DMS53 treated with DMSO at 0.1 percent for 48 hours (cell line): ENCODE measurements around the gene LRRC74B.
"Not testable (repeated sequence)": the region's sequence is repeated elsewhere in the genome, so short reads cannot be mapped to it uniquely, and the experiment has no call there.

Experiments used
- DNase-seq: peaks from one replicate; lab custom pipeline; 2025; ENCODE audit not compliant: unreplicated experiment; lab: John Stamatoyannopoulos, UW

Gene LRRC74B

GRCh38 chr22:21032037-21032867 is 13.5 kb upstream of the LRRC74B start, which contains the start of gene SLC7A4:
Gene SLC7A4 (minus strand): TSS chr22:21032561. CDS start chr22:21031812, 749 bp downstream.
- no peak for DNase-seq

- no peak for DNase-seq
Measured at GRCh38 chr22:21032868-21033688, 12.7 kb upstream of the LRRC74B start.

DNA sequence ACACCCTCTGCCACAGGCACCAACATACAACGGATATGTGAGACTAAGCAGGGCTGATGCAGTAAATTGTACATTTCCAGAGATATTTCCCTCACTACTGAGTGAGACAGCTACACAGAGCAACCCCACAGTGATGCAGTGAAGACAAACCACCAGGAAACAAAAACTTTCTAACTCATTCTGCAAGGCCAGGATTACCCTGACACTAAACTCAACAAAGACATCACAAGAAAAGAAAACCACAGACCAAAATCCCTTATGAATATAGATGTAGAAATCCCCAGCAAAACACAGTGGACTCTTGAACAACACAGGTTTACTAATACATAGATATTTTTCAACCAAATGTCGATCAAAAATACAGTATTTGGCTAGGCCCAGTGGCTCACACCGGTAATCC is 11.9 kb upstream of the LRRC74B start:
- no peak for DNase-seq

GRCh38 chr22:21034989-21035388 is 10.8 kb upstream of the LRRC74B start:
- no peak for DNase-seq

- DNase-seq = no peak
Measured at GRCh38 chr22:21038405-21038804, 7.3 kb upstream of the LRRC74B start.

- not testable (repeated sequence) for DNase-seq
Measured at GRCh38 chr22:21039158-21039557, 6.6 kb upstream of the LRRC74B start.

DNA sequence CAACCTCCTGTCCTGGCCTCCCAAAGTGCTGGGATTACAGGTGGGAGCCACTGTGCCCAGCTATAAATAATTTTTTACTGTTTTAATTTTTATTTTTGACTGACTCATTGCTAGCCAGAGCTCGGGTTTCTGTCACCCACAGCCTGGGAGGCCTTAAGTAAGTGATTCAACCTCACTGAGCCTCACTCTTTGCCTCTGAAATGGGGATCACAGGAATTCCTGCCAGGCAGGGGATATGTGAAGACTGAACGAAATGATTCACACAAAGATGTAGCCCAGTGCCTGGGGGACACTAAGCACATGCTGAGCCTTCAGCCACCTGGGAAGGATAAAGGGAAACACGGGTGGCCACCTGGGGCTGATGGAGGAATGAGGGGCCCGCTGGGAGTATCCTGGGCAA is 3.8 kb upstream of the LRRC74B start:
- no peak for DNase-seq

DNA sequence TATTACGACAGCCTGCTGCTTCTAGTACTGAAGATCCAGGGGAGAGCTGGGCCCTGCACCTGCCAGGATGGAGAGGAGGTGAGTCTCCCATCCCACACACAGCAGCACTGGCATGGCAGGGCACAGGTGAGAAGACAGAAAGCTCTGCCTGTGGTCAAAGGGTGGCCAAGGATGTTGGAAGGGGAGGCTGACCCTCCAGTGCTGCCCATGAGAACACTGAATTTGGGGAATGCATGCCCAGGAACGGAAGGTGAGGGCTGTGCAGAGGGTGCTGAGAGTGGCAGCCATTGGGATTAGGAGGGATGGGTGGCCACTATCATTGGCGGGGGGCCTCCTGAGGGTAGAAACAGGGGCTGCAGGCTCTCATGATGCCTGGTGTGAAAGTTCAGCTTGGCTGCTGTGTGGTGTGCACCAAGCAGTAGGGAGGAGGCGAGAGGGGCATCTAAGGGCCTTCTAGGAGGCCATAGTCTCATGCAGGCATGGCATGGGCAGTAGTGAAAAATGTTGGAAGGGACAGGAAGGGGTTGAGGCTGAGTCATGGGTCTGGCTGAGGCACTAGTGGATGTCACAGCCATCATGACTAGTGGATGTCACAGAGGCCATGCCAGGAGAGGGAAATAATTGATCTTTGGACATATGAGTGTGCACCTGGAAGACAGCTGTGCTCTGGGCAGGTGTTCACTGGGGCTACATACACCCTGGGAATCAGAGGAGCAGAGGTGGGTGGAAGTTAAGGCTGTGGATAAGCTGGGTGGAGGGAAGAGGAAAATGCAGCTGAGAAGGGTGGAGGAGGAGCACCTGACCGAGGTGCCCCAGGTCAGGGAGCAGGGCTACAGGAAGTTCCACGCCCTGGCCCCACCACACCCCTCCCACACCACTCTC is 2.5 kb upstream of the LRRC74B start:
- DNase-seq = peak; percentile 33

DNA sequence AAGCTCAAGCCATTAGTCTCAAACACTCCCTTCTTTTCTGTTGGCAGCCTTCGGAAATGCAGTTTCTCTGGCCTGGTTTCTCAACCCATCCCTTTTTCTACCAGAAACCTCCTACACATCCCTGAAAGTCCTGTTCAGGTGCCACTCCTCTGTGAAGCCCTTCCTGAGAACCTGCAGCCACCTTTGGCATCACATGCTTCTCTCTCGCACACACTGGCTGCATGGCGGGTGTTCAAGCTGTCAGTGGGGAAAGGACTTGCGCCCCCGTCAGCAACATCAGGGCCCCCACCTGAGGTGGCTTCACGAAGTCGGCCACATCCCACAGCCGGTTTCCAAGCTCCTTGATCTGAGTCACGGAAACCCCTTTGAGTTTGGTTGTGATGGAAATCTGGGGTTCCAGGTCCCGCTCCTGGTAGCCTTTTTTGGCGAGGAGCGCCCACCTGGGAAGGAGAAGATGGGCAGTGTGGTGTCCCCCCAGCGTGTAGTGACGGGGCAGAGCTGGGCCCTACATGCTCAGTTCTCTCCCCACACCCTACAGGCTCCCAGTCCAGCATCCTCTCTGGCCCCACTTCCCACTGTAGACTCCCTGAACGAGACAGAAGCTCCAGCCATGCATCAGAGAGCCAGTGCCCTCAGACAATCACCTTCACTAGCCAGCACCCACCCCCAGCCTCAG is 1.7 kb upstream of the LRRC74B start:
- no peak for DNase-seq

GRCh38 chr22:21044931-21045584 is 688 bp upstream of the LRRC74B start:
- DNase-seq = no peak

DNA sequence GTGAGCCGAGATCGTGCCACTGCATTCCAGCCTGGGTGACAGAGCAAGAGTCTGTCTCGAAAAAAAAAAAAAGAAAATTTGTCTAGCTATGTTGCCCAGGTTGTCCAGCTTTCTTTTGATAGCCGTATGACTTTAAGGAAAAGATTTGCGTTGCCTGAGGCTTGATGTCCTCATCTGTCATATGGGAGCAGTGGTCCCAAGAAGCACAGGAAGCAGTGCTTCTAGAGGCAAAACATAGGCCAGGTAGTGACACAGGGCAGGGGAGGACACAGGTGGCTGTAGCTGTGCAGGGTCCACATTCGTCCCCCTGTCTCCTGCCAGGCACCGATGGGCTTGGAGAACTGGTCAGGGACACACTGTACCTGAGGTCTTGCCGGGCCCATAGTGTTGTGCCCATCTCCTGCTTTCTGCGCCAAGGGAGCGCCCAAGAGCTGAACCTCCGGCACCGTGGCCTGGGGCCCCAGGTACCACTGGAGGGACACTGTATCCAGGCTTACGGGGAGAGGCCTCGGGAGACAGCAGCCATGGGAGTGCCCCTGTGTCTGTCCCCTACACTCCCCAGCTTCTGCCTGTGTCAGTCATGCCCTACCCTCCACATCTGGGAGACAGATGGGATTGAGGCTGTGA is 1.4 kb downstream of the LRRC74B start:
- no peak for DNase-seq

- peak; percentile 22 for DNase-seq
Measured at GRCh38 chr22:21047730-21048129, 2.0 kb downstream of the LRRC74B start.

- DNase-seq = not testable (repeated sequence)
Measured at GRCh38 chr22:21048448-21048847, 2.7 kb downstream of the LRRC74B start.

GRCh38 chr22:21048965-21049364 is 3.2 kb downstream of the LRRC74B start:
- DNase-seq = not testable (repeated sequence)

- no peak for DNase-seq
Measured at GRCh38 chr22:21051145-21051830, 5.5 kb downstream of the LRRC74B start.

DNA sequence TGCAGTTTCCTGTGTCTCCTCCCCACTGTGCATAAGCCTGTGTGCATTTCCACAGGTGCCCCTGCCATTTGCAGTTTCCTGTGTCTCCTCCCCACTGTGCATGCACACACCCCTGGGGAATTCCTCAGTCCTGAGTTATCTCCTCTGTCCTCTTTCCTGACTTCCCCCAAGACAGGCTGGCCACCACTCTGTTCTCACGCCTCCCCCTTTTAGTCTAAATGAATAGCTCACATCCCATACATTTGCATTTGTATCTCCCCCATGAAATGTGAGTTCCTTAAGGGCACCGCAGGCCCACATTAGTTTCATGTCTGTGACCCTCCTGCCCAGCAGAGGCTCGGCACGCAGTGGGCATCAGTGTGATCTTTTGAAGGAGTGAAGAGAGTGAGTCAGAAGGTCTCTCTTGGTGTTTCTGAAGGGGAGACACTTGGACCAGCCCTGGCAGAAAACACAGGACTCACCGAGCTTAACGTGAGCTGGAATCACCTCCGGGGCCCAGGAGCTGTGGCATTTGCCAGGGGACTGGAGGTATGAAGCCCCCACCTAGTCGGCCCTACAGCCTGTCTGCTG is 6.2 kb downstream of the LRRC74B start:
- no peak for DNase-seq

DNA sequence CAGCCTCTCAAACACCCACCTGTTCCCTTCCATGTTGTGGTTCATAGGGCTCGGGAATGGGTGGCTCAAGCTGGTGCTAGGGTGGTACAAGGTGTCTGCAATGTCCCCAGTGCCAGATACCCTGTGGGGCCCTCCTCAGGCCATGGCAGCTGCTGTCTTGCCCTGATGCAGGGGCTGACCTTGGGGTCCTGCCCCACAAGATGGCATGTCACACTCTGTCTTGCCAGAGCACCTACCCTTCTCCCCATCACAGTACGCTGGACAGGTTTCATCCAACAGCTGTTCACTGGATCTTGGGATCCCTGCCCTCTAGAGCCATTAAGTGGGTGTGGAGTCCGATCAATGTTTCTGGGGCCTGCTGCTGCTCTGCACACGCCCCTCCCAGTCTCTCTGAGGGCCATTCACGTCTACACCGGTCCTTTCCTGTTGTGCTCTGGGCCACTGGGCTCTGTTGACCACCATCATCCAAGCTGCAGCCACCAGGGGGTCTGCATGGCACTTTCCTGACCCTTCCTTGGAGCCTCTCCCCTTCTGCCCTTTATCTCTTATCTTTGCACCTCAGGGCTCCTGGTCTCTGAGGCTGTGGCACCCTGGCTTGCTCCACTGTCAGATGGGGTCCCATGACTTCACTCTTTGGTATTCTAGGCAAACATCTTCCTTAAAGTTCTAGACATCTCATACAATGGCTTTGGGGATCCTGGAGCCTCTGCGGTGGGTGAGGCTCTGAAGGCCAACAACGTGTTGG is 7.1 kb downstream of the LRRC74B start:
- no peak for DNase-seq
